HG03095 (cell line): Measurements from ENCODE around the gene TET1.
"Not testable (repeated sequence)": the region's sequence is repeated elsewhere in the genome, so short reads cannot be mapped to it uniquely, and the experiment has no call there.

ENCODE experiments used
- ATAC-seq: cut with Tn5 transposase; IDR thresholded peaks from one replicate; pipeline ENCODE4 v1.9.1; 2021; ENCODE audit warnings: moderate library complexity; ENCODE audit not compliant: unreplicated experiment

Gene TET1

DNA sequence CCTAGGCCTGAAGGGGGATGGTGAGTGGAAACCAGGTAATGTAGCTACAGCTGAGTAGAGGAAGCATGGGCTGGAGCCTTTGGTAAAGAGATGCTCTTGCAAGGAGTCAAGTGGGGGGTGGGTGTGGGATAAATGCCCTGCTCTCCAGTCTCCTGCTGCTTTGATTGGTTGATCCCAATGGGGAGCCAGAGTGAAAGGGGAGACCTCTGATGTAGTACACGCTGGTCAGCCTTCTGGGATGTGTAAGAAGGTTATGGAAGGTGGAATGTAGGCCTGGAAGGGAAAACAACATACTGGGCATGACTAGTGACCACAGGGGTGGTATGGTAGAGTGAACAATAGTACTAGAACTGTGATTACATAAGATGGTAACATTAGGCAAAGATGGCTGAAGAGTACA, 44.3 kb downstream of the TET1 start:
- no peak for ATAC-seq

GRCh38 chr10:68606918-68607317, 46.8 kb downstream of the TET1 start:
- no peak for ATAC-seq

DNA sequence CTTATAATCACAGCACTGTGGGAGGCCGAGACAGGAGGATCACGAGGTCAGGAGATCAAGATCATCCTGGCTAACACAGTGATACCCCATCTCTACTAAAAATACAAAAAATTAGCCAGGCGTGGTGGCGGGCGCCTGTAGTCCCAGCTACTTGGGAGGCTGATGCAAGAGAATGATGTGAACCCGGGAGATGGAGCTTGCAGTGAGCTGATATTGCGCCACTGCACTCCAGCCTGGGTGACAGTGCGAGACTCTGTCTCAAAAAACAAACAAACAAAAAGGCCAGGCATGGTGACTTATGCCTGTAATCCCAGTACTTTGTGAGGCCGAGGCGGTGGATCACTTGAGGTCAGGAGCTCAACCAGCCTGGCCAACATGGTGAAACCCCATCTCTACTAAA, 49.9 kb downstream of the TET1 start:
- ATAC-seq, result not testable (repeated sequence)

GRCh38 chr10:68611227-68611626, 51.1 kb downstream of the TET1 start:
- no peak for ATAC-seq

DNA sequence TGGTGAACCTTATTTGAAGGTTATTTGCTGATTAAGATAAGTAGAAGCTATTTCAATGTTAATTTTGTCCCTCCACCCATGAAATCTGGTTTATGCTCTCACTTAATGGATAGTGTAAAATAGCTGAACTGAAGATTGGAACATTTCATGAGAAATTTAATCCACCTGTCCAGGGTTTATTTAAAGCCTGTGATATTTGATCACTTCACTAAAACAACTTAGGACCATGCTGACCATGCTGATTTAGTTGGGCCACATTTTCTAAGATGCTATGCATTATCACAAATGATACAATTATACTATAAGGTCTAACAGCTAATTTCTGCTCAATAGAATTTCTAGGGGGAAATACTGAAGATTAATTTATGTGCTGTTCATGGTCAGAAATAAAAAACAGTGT, 53.8 kb downstream of the TET1 start:
- not testable (repeated sequence) for ATAC-seq

GRCh38 chr10:68617691-68618090, 57.6 kb downstream of the TET1 start:
- ATAC-seq, result not testable (repeated sequence)

DNA sequence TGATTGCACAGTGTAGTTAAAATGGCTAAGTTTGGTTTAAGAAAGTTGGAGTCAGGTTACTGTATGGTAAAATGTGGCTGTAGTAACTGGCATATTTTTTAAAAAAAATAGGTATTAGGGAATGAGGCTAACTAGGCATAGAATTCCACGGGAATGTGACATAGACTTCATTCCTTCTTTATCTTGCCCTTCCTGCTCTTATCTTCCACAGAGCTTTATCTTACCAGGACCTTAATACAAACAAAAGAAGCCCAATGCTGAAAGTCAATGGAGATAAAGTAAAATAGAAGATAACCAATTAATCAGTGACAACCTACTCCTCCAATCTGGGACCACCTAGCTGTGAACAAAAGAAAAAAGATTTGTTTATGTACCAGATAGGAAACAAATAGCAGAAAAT, 58.1 kb downstream of the TET1 start:
- ATAC-seq, result no peak

DNA sequence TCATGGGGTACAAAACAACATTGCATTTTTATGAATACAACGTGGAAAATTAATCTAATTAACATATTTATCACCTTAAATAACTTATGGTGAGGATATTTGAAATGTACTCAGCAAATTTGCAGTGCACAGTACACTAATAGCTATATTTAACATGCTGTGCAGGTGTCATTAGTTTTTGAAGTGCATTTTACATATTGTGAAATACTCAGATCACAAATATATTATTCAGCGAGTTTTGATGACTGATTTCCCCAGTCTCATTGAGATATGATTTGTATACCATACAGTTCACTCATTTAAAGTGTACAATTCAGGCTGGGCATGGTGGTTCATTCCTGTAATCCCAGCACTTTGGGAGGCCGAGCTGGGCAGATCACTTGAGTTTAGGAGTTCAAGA, 59.5 kb downstream of the TET1 start:
- ATAC-seq, result no peak

DNA sequence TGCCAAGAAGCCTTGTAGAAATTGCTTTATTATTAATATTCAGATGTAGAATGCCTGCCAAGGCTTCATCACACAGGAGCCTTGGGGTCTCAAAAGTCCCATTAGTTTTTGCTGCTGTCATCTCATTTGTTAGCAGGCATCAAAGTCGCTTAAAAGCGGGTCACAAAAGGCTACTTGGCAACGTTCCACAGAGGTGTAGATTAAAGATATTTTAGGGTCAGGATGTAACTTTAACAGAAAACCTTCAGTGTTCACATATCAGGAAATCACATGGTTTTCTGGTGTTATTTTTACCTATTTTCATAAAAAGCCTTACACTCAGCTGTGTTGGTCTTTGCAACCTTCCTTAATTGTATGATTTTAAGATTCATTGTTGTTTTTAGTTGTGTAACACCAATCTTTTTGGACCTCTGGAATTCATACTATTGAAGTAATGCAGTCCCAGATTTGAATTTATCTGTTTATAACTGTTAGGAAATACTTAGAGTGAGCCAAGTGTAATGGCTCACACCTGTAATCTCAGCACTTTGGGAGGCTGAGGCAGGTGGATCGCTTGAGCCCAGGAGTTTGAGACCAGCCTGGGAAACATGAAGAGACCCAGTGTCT, 65.3 kb downstream of the TET1 start:
- no peak for ATAC-seq

GRCh38 chr10:68628576-68629127, 68.5 kb downstream of the TET1 start:
- ATAC-seq, result no peak

- ATAC-seq, result not testable (repeated sequence)
Measured at GRCh38 chr10:68632271-68632560, 72.1 kb downstream of the TET1 start.

DNA sequence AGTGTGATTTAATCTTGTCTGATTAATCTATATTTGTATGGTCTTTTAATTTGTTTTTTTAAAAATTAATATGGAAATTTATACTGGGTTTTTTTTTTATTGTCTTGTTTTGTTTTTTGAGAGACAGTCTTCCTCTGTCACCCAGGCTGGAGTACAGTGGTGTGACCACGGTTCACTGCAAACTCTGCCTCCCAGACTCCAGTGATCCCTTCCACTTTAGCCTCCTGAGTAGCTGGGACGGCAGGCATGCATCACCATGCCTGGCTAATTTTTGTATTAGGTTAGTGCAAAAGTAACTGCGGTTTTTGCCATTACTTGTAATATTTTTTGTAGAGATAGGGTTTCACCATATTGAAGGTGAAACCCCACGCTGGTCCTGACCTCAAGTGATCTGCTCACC, 73.1 kb downstream of the TET1 start:
- ATAC-seq, result no peak

DNA sequence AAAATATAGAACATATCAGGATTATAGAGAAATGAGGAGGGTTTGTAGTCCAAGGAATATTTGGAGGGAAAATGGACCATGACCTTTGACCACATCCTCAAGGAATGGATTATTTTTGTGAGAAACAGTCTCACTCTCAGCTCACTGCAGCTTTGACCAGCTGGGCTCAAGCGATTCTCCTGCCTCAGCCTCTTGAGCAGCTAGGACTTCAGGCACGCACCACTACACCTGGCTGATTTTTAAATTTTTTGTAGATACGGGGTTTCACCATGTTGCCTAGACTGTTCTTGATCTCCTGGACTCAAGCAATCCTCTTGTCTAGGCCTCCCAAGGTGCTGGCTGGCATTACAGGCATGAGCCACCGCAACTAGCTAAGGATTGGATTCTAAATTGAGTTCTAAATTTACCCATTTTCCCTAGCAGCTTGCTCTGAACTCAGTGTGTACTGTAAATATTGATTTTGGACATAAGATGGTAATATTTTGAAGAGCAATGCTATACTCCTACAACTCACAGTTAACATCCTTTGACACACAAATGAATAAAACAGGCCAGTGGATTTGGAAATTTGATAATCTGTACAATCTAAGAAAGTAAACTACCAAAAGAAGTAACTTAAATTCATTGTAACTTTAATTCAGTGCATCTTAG, 73.8 kb downstream of the TET1 start:
- no peak for ATAC-seq

DNA sequence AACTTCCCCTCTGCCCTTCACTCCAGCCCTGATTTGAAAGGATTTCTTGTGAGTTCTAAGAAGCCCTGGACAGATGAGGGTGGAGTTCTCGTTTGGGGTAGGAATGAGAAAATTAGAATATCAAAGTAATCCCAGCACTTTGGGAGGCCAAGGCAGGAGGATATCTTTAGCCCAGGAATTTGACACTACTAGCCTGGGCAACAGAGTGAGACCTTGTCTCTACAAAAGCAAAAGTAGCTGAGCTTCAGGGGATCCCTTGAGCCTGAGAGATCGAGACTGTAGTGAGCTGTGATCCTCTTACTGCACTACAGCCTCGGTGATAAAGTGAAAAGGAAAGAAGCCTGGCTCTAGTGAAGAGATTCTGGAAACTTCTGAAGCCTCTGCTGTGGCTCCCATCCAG, 76.2 kb downstream of the TET1 start:
- no peak for ATAC-seq

- ATAC-seq, result not testable (repeated sequence)
Measured at GRCh38 chr10:68643550-68643949, 83.4 kb downstream of the TET1 start.

- ATAC-seq, result no peak
Measured at GRCh38 chr10:68647672-68648341, 87.7 kb downstream of the TET1 start.

GRCh38 chr10:68655620-68656126, 95.5 kb downstream of the TET1 start:
- no peak for ATAC-seq

GRCh38 chr10:68665841-68666240, 105.7 kb downstream of the TET1 start:
- ATAC-seq, result no peak

DNA sequence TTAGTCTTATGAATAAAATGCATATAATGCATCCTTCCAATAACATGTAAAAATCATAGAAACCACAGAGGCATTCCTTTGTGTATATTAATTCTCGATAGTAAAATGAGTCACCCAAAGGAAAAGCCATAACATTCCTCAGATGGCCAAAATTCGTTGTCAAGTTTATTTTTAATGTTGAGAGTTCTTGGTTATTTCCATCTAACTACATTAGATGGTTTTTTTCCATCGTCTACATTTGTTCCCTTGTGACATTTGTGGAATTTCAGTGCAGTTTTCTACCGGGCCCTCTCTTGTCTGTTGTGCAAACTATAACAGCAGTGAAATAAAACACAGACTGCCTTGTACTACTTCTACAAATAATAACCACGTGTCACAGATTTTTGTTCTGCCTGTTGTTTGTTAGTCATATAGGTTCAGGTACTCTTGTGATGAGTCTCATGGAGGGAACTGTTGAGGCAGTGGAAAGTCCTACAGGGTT, 106.2 kb downstream of the TET1 start:
- no peak for ATAC-seq

GRCh38 chr10:68668231-68668630, 108.1 kb downstream of the TET1 start:
- no peak for ATAC-seq

GRCh38 chr10:68668972-68669371, 108.8 kb downstream of the TET1 start:
- ATAC-seq, result no peak

DNA sequence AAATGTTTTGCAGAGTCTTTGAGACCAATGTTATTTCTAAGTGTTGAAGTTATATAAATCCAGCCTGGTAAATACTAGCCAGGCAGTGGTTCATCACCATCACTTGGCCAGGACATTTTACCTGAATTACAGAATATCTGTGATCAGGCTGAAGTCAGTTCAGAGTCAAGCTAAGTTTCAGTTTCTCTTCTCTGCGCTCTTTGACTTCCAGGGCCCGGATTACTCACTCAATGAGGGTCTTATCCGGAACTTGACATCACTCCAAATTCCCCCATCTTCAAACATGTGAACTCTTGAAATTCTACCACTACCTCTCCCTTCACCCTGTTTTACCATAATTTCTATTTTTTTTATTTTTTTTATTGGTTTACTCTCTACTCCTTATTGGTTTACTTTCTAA, 124.3 kb downstream of the TET1 start:
- no peak for ATAC-seq
